ENCODE measurements around the gene MATK. TPM values are rescaled to one million over a fixed set of nuclear protein-coding genes. Genes with fewer than 3 reads are reported as not detected.

Gene MATK
- 0.96 TPM for total RNA-seq (ENCODE audit: insufficient read depth, low replicate concordance)

- no peak for DNase-seq (ENCODE audit: low spot score)
These were observed at the start of gene MATK for GRCh38 chr19:3785938-3786824. TSS of gene MATK (minus strand) at chr19:3786381. CDS start at chr19:3785135, 1,246 bp downstream.

GRCh38 chr19:3835055-3835435 is 48.9 kb upstream of the MATK start:
- no peak for DNase-seq (ENCODE audit: low spot score)

- no peak for DNase-seq (ENCODE audit: low spot score)
These were observed 48.3 kb upstream of the MATK start for GRCh38 chr19:3834349-3835054.

DNA sequence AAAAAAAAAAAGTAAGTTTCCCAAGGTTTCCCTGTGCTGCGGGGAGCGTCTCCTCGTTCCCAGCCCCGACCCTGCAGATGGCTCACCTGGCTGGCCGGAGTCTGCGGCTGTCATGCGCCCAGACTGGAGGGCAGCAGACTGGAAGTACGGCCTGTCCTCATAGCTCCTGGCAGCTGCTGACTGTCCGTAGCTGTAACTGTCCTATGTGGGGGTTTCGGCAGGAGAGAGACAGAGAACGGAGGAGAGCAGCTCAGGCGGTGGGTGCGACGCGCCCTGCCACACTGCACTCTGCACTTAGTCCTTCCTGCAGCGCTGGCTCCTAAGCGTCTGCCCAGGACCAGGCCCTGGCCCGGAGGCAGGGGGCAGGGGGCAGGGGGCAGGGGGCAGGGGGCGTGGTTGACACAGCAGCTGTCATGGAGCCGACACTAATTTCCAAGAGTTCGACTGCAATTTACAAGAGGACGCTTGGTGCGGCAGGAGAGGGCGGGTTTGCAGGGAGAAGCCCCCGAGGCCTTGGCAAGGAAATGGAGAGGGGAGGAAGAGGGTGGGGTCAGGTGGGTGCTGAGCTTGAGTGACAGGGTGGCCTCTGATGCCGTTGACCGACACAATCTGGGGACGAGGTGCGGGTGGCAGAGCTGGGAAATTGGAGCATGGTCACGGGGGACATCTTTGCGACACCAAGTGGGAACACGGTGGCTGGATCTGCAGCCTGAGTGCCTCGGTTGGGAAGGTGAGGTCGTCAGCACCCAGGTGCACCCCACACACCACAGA is 47.6 kb upstream of the MATK start:
- DNase-seq (ENCODE audit: low spot score) = no peak

DNA sequence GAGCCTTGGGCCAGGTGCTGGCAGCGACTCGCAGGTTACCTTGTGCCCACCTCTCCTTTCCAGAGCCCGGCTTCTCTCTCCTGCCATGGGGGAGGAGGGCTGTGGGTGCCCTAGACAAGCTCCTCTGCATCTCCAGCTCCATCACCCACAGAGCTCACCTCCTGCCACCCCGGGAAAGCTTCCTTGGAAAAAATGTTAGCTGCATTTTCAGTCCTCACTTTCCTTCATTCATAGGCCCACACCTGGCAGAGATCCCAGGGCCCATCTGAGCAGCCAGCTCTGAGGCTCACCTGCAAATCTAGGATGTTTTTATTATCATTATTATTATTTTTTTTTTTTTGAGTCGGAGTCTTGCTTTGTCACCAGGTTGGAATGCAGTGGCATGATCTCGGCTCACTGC is 45.8 kb upstream of the MATK start:
- no peak for DNase-seq (ENCODE audit: low spot score)

- no peak for DNase-seq (ENCODE audit: low spot score)
These were observed 45.4 kb upstream of the MATK start for GRCh38 chr19:3831601-3832000.

DNA sequence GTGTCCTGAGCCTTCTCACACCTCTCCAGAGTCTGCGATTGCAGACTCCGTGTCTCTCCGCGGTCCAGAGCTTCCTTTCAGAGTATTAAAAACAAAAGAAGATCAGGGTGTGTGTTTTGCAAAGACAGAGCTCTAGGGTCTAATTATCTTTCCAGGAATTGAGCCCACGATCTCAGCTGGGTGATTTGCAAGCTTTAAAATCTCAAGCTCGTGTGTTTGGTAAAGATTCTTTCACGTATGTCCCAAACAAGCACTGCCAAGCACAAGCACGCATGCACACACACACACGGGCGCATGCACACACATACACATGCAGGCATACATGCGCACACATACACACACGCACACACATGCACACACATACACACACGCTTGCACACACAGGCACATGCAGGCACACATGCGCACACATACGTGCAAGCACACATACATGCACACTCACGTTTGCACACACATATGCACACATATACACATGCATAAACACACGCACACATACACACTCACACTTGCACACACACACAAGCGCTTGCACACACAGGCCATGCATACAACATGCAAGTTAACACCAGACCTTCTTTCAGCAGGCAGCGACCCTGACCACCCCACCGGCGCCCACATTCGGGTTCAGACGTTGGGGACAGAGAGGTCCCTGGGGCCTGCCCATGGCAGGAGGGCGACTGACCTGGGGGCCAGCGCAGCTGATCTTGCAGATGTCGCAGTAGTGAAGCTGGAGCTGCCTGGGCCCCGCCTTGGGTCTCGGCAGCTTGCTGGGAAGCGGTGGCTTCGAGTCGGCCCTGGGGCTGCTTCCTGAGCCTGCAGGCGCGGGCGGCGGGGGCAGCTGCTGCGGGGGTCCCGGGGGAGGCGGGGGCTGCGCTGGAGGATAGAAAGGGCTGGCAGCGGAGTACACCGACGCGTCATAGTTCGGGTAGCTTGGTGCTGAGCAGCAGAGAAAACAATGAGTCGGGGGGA is 44.7 kb upstream of the MATK start:
- DNase-seq (ENCODE audit: low spot score) = no peak

- DNase-seq (ENCODE audit: low spot score) = no peak
These were observed 41.1 kb upstream of the MATK start for GRCh38 chr19:3827306-3827705.

DNA sequence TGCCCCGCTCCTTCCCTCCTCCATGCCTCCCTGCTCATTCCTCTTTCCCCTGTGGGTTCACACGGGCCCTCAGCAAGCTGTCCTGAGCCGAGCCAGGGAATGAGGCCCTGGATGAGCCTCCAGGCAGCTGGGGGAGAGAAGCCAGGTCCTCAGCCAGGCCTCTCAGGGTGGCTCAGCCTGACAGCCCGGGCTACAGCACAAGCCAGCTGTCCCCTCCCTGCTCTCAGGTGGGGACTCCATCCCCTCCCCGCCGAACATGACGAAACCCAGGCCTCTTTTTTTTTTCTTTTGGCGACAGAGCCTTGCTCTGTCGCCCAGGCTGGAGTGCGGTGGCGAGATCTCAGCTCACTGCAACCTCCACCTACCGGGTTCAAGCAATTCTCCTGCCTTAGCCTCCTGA is 40.0 kb upstream of the MATK start:
- DNase-seq (ENCODE audit: low spot score) = no peak

GRCh38 chr19:3825286-3825956 is 39.2 kb upstream of the MATK start:
- DNase-seq (ENCODE audit: low spot score) = no peak

DNA sequence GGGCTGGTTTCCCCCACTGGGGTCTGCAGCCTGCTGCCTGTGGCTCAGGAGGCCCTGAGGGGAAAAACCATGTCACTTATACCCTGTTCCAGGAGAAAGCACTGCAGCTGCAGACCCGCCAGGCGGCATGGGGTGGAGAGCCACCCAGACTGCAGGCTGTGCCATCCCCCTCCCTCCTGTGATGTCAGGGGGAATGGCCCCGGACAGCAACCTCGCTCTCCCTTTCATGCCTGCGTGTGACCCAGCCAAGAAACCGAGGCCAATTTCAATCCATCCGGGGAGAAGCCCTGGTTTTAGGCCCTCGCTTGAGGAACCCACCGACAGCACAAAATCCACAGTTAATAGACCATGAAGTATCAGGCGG is 37.2 kb upstream of the MATK start:
- DNase-seq (ENCODE audit: low spot score) = no peak

GRCh38 chr19:3822683-3823349 is 36.6 kb upstream of the MATK start:
- DNase-seq (ENCODE audit: low spot score) = no peak

- no peak for DNase-seq (ENCODE audit: low spot score)
These were observed 35.7 kb upstream of the MATK start for GRCh38 chr19:3821857-3822364.

DNA sequence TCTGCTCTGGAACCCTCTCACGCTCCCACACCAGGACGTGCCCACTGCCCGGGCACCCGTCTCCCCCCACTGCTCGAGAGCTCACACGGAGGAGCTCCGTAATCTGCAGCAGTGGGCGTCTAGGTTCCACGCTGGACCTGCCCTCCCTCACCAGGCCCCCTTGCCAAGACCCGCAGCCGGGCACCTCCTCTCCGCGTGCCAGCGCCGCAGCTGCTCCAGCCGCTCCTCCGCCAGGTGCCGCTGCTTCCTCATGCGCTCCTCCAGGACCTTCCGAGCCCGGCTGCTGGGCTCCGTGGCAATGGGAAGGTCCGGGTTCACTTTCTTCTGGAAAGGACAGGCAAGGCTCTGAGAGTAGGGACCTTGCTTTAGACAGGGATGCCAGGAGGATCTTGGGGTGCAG is 35.0 kb upstream of the MATK start:
- DNase-seq (ENCODE audit: low spot score) = no peak

DNA sequence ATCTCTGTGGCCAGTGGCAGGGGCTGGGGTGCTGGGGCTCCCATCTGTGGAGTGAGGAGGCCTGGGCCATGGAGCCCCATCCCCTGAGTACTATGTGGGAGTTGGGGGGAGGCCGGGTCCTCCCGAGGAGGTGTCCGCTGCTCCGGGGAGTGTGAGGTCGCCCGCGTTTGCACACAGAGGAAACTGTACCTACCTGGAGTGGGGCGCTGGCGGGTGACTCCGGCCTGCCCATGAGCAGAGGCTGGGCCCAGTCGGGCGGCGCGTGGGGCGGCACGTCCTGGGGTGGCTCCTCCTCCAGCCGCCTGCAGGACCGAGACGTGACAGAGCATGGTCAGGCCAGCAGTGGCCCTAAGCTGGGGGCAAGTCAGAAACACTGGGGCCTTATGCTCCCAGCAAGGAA is 33.8 kb upstream of the MATK start:
- no peak for DNase-seq (ENCODE audit: low spot score)

DNA sequence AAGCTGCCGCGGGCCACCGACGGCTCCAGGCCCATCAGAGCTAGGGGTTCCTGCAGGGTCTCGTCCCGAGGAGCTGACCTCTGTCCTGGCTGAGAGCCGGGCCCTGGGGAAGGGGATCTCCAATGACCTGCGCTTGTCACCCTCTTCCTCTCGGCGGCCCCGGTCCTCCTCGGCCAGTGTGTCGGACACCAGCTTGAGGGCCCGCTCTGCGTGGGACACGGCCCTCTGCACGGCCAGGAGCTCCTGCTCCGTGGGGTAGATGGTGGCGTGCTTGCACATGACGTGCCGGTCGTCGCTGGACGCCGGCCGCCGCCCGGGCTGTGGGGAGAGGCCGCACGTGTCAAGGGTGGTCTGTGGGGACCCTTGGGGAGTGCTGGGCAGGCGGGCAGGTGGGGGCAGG is 32.7 kb upstream of the MATK start:
- no peak for DNase-seq (ENCODE audit: low spot score)

GRCh38 chr19:3818466-3818865 is 32.3 kb upstream of the MATK start:
- no peak for DNase-seq (ENCODE audit: low spot score)

DNA sequence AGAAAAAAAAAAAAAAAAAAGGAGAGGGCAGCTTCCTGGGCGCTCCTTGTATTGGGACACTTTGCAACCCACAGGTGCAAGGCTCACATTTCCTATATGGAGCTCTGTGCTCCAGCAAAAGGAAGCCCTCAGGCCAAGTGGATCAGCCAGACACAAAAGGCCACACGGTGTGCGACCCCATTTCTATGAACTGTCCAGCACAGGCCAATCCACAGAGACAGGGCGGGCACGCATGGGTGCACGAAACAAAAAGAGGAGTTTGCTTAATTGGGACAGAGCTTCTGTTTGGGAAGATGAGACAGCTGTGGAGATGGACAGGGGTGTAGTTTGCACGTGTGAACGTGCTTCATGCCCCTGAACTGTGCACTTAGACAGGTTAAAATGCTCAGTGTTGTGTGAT is 31.6 kb upstream of the MATK start:
- no peak for DNase-seq (ENCODE audit: low spot score)

DNA sequence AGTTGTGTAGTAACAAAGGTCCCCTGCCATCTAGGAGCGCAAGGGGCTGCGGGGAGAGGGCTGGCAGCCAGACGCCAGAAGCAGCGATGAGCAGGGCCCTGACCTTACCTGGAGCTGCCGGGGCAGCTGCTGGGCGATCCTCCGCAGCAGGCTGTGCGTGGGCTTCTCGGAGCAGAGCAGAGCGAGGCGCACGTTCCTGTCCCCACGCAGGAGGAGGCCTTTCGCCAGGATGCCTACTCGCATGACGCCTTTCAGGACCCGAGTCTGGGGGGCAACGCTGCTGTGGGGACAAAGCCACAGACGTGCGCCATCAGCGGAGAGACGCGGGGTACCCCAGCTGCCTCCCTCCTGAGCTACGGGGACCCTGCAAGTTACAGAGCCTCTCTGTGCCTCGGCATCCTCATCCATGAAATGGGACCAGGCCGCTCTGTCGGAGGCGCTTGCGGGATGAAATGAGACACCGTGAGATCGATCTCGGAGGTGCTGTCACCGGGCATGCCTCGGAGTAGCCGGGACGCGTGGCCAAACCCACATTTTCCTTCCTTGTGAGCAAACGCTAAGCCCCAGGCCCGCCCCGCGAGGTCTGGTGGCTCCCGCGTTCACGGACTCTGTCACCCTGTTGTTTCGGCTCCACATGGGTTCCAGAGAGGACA is 30.5 kb upstream of the MATK start:
- DNase-seq (ENCODE audit: low spot score) = no peak
